KOPT-K1 (cell line): Measurements from ENCODE around the gene WDR82.
A peak's percentile ranks its signal among the peaks of the same experiment; 100 is the strongest.

Source experiments
- H3K27ac ChIP-seq: fragments of 200-600 bp; sonication (generic); 2 replicates; pipeline ENCODE4 v1.5.1; 2016; ENCODE audit warnings: antibody characterized with exemption, mild to moderate bottlenecking, low read depth, low read length; ENCODE audit not compliant: poor library complexity, severe bottlenecking
- H3K36me3 ChIP-seq: fragments of 200-600 bp; sonication (generic); 2 replicates; pipeline ENCODE4 v1.5.1; 2017; ENCODE audit warnings: antibody characterized with exemption, mild to moderate bottlenecking, low read length, moderate library complexity; ENCODE audit not compliant: insufficient read depth
- H3K9me3 ChIP-seq: fragments of 200-600 bp; sonication (generic); 2 replicates; pipeline ENCODE4 v1.5.1; 2017; ENCODE audit warnings: antibody characterized with exemption, low read length, mild to moderate bottlenecking; ENCODE audit not compliant: insufficient read depth, poor library complexity, severe bottlenecking

WDR82 gene

GRCh38 chr3:52232279-52233107 is 46.0 kb downstream of the WDR82 start:
- Histone ChIP-seq H3K9me3 (no peaks in the 10 kb centered on the region), H3K36me3 (peaks cover 79% of the 10 kb centered on the region), H3K27ac (peak overlapping the region; percentile 40)

DNA sequence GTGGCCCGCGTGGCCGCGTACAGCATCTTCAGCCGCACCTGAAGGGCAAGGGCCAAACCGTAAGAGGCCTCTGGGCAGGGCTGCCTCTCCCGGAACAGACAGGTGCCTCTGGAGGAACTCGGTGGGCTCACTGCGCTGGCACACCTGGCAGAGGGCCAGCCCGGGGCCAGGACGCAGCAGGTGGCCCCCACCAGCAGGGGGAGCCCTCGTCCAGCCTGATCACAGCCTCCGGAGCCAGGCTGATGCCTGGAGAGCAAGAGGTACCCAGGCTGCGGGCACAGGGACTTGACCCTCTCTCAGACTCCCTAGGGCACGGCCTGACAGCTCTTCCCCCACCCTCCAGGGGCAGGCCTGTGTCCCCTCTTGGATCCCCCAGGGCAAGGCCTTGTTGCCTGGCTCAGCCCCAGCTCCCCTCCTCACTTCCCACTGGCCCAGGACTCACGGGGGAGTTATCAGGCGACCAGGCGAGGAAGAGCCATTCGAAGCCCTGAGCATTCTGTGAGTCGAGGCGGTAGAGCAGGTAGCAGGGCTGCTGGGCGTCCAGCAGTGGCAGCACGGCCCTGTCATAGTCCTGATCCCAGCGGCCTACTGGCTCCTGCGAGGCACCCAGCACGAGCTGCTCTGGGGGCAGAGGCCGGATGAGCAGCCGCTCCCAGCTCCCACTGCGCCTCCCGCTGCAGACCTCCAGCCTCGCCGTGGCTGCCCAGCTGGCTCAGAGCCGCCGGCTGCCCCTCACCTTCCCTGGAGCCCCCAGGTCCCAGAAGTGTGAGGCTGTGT is 46.8 kb downstream of the WDR82 start:
- Histone ChIP-seq H3K36me3 (peaks cover 79% of the 10 kb centered on the region), H3K27ac (no peak overlapping the region), H3K9me3 (no peaks in the 10 kb centered on the region)

- Histone ChIP-seq H3K27ac (no peak overlapping the region), H3K9me3 (no peaks in the 10 kb centered on the region), H3K36me3 (peaks cover 79% of the 10 kb centered on the region)
These were observed 47.5 kb downstream of the WDR82 start for GRCh38 chr3:52230889-52231499.

GRCh38 chr3:52230461-52230860 is 48.0 kb downstream of the WDR82 start:
- Histone ChIP-seq H3K9me3 (no peaks in the 10 kb centered on the region), H3K27ac (no peak overlapping the region), H3K36me3 (peaks cover 76% of the 10 kb centered on the region)

- Histone ChIP-seq H3K36me3 (peaks cover 68% of the 10 kb centered on the region), H3K27ac (no peak overlapping the region), H3K9me3 (no peaks in the 10 kb centered on the region)
These were observed 48.8 kb downstream of the WDR82 start for GRCh38 chr3:52229656-52230055.

DNA sequence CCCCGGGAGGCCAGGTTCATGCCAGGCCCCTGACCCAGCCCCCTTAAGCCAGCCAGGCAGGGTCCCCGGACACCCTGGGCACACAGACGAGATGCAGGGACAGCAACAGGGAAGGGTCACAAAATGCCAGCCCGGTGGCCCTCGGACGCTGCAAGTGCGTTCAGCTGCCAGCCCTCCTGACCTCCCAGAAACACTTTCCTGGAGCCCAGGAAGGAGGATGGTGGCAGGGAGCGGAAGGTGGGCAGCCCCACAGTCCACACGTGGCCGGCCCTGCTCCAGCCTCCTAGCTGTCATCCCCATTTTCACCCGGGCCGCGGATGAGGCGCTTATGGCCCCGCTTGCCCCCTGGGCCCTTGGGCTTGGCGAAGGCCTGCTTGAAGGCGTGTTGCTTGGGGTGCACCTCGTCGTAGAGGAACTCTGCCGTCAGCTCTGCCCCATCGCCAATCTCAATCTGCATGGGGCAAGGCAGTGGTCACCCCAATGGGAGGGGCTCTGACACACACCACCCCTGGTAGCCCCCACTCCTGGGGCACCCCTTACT is 49.6 kb downstream of the WDR82 start:
- Histone ChIP-seq H3K36me3 (peaks cover 60% of the 10 kb centered on the region), H3K27ac (no peak overlapping the region), H3K9me3 (no peaks in the 10 kb centered on the region)

DNA sequence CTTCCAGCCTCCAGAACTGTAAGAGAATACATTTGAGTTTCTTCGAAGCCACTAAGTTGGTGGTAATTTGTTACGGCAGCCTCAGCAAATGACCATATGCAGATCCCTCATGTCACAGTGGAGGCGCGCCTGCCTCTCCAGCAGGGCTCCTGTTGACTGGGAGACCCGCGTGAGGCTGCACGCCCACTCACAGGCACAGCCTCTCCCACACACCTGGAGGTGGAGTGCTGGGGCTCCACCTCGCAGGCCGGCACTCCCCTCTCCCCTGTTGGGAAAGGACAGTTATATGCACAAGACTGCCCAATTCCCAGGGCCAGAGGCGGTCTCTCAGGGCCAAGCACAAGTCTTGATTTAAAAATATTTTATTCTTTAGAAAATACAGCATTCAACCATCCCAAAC is 50.2 kb downstream of the WDR82 start:
- Histone ChIP-seq H3K27ac (peak overlapping the region; percentile 90), H3K9me3 (no peaks in the 10 kb centered on the region), H3K36me3 (peaks cover 56% of the 10 kb centered on the region)

DNA sequence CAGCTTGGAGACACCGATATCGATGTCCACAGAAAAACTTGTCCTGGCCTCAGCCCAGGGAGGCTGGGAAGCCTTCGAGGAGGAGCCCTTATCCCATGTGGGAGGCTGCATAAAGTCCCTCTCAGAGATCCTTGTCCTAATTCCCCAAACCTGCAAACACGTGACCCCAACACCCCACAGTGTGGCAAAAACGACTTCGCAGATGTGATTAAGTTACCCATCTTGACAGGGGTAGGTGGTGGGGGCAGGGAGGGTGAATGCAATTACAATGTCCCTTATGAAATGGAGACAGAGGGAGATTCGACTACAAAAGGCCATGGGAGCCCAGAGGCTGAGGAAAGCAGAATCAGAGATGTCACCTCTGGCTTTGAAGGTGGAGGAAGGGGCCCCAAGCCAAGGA is 50.7 kb downstream of the WDR82 start:
- peaks cover 56% of the 10 kb centered on the region for H3K36me3 ChIP-seq
- H3K27ac ChIP-seq: peak overlapping the region; percentile 90
- H3K9me3 ChIP-seq: no peaks in the 10 kb centered on the region

DNA sequence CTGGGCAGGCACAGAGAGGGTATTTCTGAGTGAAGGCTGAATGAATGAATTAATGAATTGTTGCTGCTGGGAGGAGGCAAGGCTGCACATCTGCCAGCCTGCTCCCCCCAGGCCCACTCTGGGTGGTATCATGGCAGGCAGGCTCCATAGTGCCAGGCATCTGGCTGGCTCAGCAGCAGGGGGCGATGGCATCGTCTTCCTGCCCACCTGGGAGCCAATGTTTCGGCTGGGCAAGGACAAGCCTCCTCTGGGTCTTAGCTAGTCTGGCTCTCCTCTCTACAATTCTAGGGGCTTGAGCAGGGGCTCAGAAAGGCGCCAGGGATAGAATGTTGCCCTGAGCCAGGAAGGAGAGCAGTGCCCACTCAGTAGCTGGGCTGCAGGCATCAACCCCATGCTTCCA is 51.3 kb downstream of the WDR82 start:
- H3K27ac ChIP-seq: peak overlapping the region; percentile 90

GRCh38 chr3:52226229-52226817 is 52.1 kb downstream of the WDR82 start:
- Histone ChIP-seq H3K36me3 (peaks cover 48% of the 10 kb centered on the region), H3K9me3 (no peaks in the 10 kb centered on the region), H3K27ac (peak overlapping the region; percentile 90)

More for the DNA sequence above, 51.3 kb downstream of the WDR82 start:
- Histone ChIP-seq H3K9me3 (no peaks in the 10 kb centered on the region), H3K36me3 (peaks cover 53% of the 10 kb centered on the region)

- Histone ChIP-seq H3K9me3 (no peaks in the 10 kb centered on the region), H3K27ac (peak within 1 kb of the TSS; percentile 90), H3K36me3 (peaks cover 48% of the 10 kb centered on the region)
These were observed 52.8 kb downstream of the WDR82 start, which contains the start of gene TLR9 for GRCh38 chr3:52225452-52226228. Gene TLR9, minus strand, starts transcription at chr3:52225645. Its CDS starts 116 bp downstream, at chr3:52225529.

- Histone ChIP-seq H3K36me3 (peaks cover 30% of the 10 kb centered on the region), H3K9me3 (no peaks in the 10 kb centered on the region), H3K27ac (peak overlapping the region; percentile 90)
These were observed 54.7 kb downstream of the WDR82 start for GRCh38 chr3:52223449-52224408.
